SH-SY5Y (cell line): Measurements from ENCODE around the gene TACC2.

Source experiments
- GATA2 ChIP-seq: IDR thresholded peaks from 2 replicates; pipeline ENCODE4 v1.6.1; 2011; ENCODE audit warnings: mild to moderate bottlenecking, low read depth, low read length
- GATA3 ChIP-seq: IDR thresholded peaks from 2 replicates; pipeline ENCODE4 v1.6.1; 2011; ENCODE audit warnings: low read depth, mild to moderate bottlenecking, low read length, moderate library complexity

DNA sequence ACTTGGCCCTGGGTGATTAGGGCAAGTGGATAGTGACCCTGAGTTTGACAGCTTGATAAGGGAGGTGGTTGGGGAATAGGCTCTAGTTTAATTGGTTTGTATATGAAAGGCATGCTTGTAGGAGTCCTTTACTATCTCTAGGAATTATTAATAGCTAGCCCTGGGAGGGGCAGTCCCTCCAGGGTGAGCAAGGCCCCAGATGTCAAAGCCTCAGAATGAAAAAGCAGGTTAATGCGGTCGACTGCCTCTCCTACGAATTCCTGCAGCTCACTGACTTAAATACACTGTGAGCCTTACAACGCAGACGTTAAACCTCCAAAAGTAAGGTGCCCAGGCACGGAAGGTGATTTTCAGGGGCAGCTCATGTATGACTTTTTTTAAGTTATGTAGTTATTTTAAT lies 276.9 kb downstream of the TACC2 start:
- TF ChIP-seq GATA3 (no peak), GATA2 (no peak)
